H9 (cell line): ENCODE measurements around the gene LRSAM1. TPM values are rescaled to one million over a fixed set of nuclear protein-coding genes. Genes with fewer than 3 reads are reported as not detected.

Source experiments
- DNase-seq: peaks from one replicate; pipeline ENCODE4 v3.0.0-alpha.2; 2017
- H2AFZ ChIP-seq: one replicate; pipeline ENCODE4 v1.6.1; 2013; ENCODE audit warnings: mild to moderate bottlenecking, low read length, control low read depth, moderate library complexity
- H2AK5ac ChIP-seq: 2 replicates; pipeline ENCODE4 v1.6.1; 2013; ENCODE audit warnings: low read length, control low read depth, mixed read lengths; ENCODE audit not compliant: insufficient read length
- H2BK120ac ChIP-seq: one replicate; pipeline ENCODE4 v1.6.1; 2013; ENCODE audit warnings: low read depth, mild to moderate bottlenecking, low read length, control low read depth, inconsistent platforms; ENCODE audit not compliant: poor library complexity, severe bottlenecking
- H2BK12ac ChIP-seq: 2 replicates; pipeline ENCODE4 v1.6.1; 2013; ENCODE audit warnings: low read length, control low read depth, mixed read lengths, low read depth; ENCODE audit not compliant: insufficient read length
- H2BK15ac ChIP-seq: 2 replicates; pipeline ENCODE4 v1.6.1; 2013; ENCODE audit warnings: low read depth, low read length, control low read depth
- H2BK20ac ChIP-seq: one replicate; pipeline ENCODE4 v1.6.1; 2013; ENCODE audit warnings: low read depth, mild to moderate bottlenecking, low read length, control low read depth, inconsistent platforms; ENCODE audit not compliant: poor library complexity, severe bottlenecking
- H2BK5ac ChIP-seq: 2 replicates; pipeline ENCODE4 v1.6.1; 2013; ENCODE audit warnings: low read length, control low read depth, mixed read lengths; ENCODE audit not compliant: insufficient read length
- H3K14ac ChIP-seq: 2 replicates; pipeline ENCODE4 v1.6.1; 2013; ENCODE audit warnings: low read length, control low read depth; ENCODE audit not compliant: insufficient read depth
- H3K18ac ChIP-seq: 2 replicates; pipeline ENCODE4 v1.6.1; 2013; ENCODE audit warnings: low read depth, mild to moderate bottlenecking, mixed read lengths, low read length, control low read depth; ENCODE audit not compliant: insufficient read length
- H3K23ac ChIP-seq: 2 replicates; pipeline ENCODE4 v1.6.1; 2013; ENCODE audit warnings: low read length, control low read depth, mixed read lengths, low read depth; ENCODE audit not compliant: insufficient read length
- H3K23me2 ChIP-seq: 2 replicates; pipeline ENCODE4 v1.6.1; 2013; ENCODE audit warnings: low read depth, mild to moderate bottlenecking, mixed read lengths, low read length, control low read depth; ENCODE audit not compliant: insufficient read length, poor library complexity, severe bottlenecking
- H3K27ac ChIP-seq: 2 replicates; pipeline ENCODE4 v1.5.1; 2013; ENCODE audit warnings: low read length, control low read depth, mixed read lengths, low read depth; ENCODE audit not compliant: insufficient read length
- H3K27me3 ChIP-seq: 2 replicates; pipeline ENCODE4 v1.6.1; 2013; ENCODE audit warnings: low read length, control low read depth, inconsistent platforms; ENCODE audit not compliant: insufficient read depth
- H3K4ac ChIP-seq: 2 replicates; pipeline ENCODE4 v1.6.1; 2013; ENCODE audit warnings: low read depth, mild to moderate bottlenecking, control low read depth, inconsistent platforms, low read length, moderate library complexity
- H3K4me1 ChIP-seq: 2 replicates; pipeline ENCODE4 v1.6.1; 2013; ENCODE audit warnings: low read length, control low read depth, inconsistent platforms; ENCODE audit not compliant: insufficient read depth
- H3K4me2 ChIP-seq: 2 replicates; pipeline ENCODE4 v1.6.1; 2013; ENCODE audit warnings: low read length, control low read depth, mixed read lengths; ENCODE audit not compliant: insufficient read length, insufficient read depth
- H3K56ac ChIP-seq: 2 replicates; pipeline ENCODE4 v1.6.1; 2013; ENCODE audit warnings: low read depth, mild to moderate bottlenecking, mixed read lengths, low read length, control low read depth; ENCODE audit not compliant: insufficient read length
- H3K79me1 ChIP-seq: 2 replicates; pipeline ENCODE4 v1.6.1; 2013; ENCODE audit warnings: low read depth, mild to moderate bottlenecking, moderate library complexity, low read length, control low read depth, inconsistent platforms; ENCODE audit not compliant: insufficient read depth, poor library complexity, severe bottlenecking
- H3K79me2 ChIP-seq: 2 replicates; pipeline ENCODE4 v1.6.1; 2013; ENCODE audit warnings: low read length, control low read depth, inconsistent platforms; ENCODE audit not compliant: insufficient read depth
- H3K9ac ChIP-seq: 2 replicates; pipeline ENCODE4 v1.6.1; 2013; ENCODE audit warnings: low read length, control low read depth, mixed read lengths; ENCODE audit not compliant: insufficient read length; ENCODE audit errors: extremely low read depth
- H3K9me3 ChIP-seq: one replicate; pipeline ENCODE4 v1.6.1; 2013; ENCODE audit warnings: low read depth, low read length, inconsistent platforms; ENCODE audit not compliant: control insufficient read depth
- H3T11ph ChIP-seq: one replicate; pipeline ENCODE4 v1.6.1; 2013; ENCODE audit warnings: mild to moderate bottlenecking, low read length, control low read depth, inconsistent platforms
- H4K20me1 ChIP-seq: one replicate; pipeline ENCODE4 v1.6.1; 2013; ENCODE audit not compliant: control insufficient read depth, insufficient read length, insufficient read depth
- H4K5ac ChIP-seq: 2 replicates; pipeline ENCODE4 v1.6.1; 2013; ENCODE audit warnings: low read depth, mild to moderate bottlenecking, mixed read lengths, low read length, control low read depth; ENCODE audit not compliant: insufficient read length
- H4K8ac ChIP-seq: replicated peaks from 2 replicates; pipeline ENCODE4 v1.6.1; 2013; ENCODE audit warnings: low read length, control low read depth, mixed read lengths, low read depth; ENCODE audit not compliant: insufficient read length
- H4K91ac ChIP-seq: 2 replicates; pipeline ENCODE4 v1.6.1; 2013; ENCODE audit warnings: low read depth, mild to moderate bottlenecking, moderate library complexity, mixed read lengths, low read length, control low read depth; ENCODE audit not compliant: insufficient read length
- H3K27ac Mint-ChIP-seq, 3 experiments: 2 replicates in 2 of 3; 3 replicates in 1 of 3; pipeline ENCODE4 v1.8.0; 2020 to 2021; ENCODE audit warnings: mixed read lengths in 3 of 3, mild to moderate bottlenecking in 1 of 3, moderate library complexity in 1 of 3
- H3K27me3 Mint-ChIP-seq: 2 replicates; pipeline ENCODE4 v1.8.0; 2021; ENCODE audit warnings: low read depth, mild to moderate bottlenecking, moderate library complexity, mixed read lengths
- H3K36me3 Mint-ChIP-seq, 3 experiments: 2 replicates in 2 of 3; 3 replicates in 1 of 3; pipeline ENCODE4 v1.8.0; 2020 to 2021; ENCODE audit warnings: low read depth in 3 of 3, mixed read lengths in 3 of 3; ENCODE audit not compliant: insufficient read depth in 1 of 3
- H3K4me1 Mint-ChIP-seq, 2 experiments: 2 replicates each; pipeline ENCODE4 v1.8.0; 2020; ENCODE audit warnings: mixed read lengths in 2 of 2
- H3K4me3 Mint-ChIP-seq, 2 experiments: 2 replicates in 1 of 2; 3 replicates in 1 of 2; pipeline ENCODE4 v1.8.0; 2020 to 2021; ENCODE audit warnings: mild to moderate bottlenecking in 2 of 2, mixed read lengths in 2 of 2, moderate library complexity in 1 of 2
- H3K9me3 Mint-ChIP-seq, 2 experiments: 2 replicates in 1 of 2; 3 replicates in 1 of 2; pipeline ENCODE4 v1.8.0; 2020; ENCODE audit warnings: mild to moderate bottlenecking in 2 of 2, mixed read lengths in 2 of 2, moderate library complexity in 1 of 2
- WGBS: extraction: QIAGEN DNeasy Blood & Tissue Kit; methylation state at CpG from one replicate; pipeline ENCODE4 v1.1.7; 2013; ENCODE audit warnings: missing lambda C conversion rate, low lambda C conversion rate, mixed read lengths; ENCODE audit not compliant: insufficient read length; ENCODE audit errors: extremely low coverage; 5-methylcytosine and 5-hydroxymethylcytosine counted together
- total RNA-seq: library from RNA; stranded (reverse); gene quantifications from 2 replicates; pipeline ENCODE4 v1.2.1, GENCODE V29; 2021
- TF ChIP-seq, protein P1 (sequence below): fragments of 200-600 bp; sonication (generic); conservative IDR thresholded peaks from 3 replicates; pipeline ENCODE4 v1.8.0; 2021; ENCODE audit warnings: antibody characterized with exemption, mild to moderate bottlenecking

The LRSAM1 gene
- total RNA-seq, 1 experiment from 2014 or later: 16.2 TPM

DNA sequence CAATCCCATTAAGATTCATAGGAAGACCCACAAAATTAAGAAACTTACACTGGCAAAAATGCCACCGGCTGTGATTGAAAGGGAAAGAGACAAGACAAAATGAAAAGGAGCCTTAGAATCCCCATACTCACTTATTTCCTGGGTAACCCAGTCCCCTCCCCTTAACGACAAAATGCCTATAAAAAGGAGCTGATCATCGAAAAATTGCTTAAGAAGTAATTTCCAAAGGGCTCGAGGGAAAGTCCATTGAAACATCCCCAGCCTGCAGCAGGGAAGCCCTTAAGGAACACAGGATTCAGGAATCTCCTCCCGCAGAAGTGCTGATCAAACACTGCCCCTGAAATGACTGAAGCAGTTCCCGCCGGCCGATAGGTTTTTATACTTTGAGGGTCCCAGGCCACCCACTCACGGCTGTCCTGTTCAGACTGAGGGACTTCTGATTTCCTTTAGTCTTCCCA is 27.8 kb upstream of the LRSAM1 start:
- peak overlapping the region; percentile 68; the same call in 1 of the 2 replicates for H3K14ac ChIP-seq
- peaks cover 8% of the 10 kb centered on the region; the same call in 1 of the 2 replicates for H3K79me2 ChIP-seq
- H4K5ac ChIP-seq: no peak overlapping the region
- H4K8ac ChIP-seq: no peak overlapping the region
- H2AFZ ChIP-seq: peak overlapping the region; percentile 50
- peak overlapping the region; percentile 85 for H3K18ac ChIP-seq
- peaks cover 3 to 14% (median 11%) of the 10 kb centered on the region in 3 experiments; a peak in 6 of 7 replicates for H3K36me3 Mint-ChIP-seq
- H3T11ph ChIP-seq: no peak overlapping the region
- no peak overlapping the region for H2BK12ac ChIP-seq
- no peaks in the 10 kb centered on the region for H4K20me1 ChIP-seq
- H3K27me3 Mint-ChIP-seq: no peaks in the 10 kb centered on the region
- H2BK15ac ChIP-seq: no peak overlapping the region
- peak overlapping the region; percentile 96 to 97 for H3K4me3 Mint-ChIP-seq
- no peaks in the 10 kb centered on the region for H3K27me3 ChIP-seq
- peaks cover 12% of the 10 kb centered on the region for H3K23me2 ChIP-seq
- H3K56ac ChIP-seq: no peak overlapping the region
- no peak overlapping the region for H2BK120ac ChIP-seq
- no peak overlapping the region for H4K91ac ChIP-seq
- H3K9me3 ChIP-seq: no peaks in the 10 kb centered on the region
- peaks cover 30 to 32% of the 10 kb centered on the region in 2 experiments for H3K4me1 Mint-ChIP-seq
- peak overlapping the region; percentile 97 for H3K4me2 ChIP-seq
- no peak overlapping the region for H2AK5ac ChIP-seq
- WGBS: no CpG with 5 or more reads among the region's 9 CpGs
- no peak overlapping the region for H3K23ac ChIP-seq
- no peak overlapping the region for H2BK5ac ChIP-seq
- H3K9me3 Mint-ChIP-seq: no peaks in the 10 kb centered on the region
- no peak overlapping the region for H2BK20ac ChIP-seq
- H3K9ac ChIP-seq: peak overlapping the region; percentile 60
- H3K4ac ChIP-seq: no peak overlapping the region
- H3K4me1 ChIP-seq: no peaks in the 10 kb centered on the region; the same call in 1 of the 2 replicates
- peak overlapping the region; percentile 97 to 100 (median 100) for H3K27ac Mint-ChIP-seq
- H3K27ac ChIP-seq: no peak overlapping the region
- no peak for DNase-seq
- H3K79me1 ChIP-seq: peaks cover 3% of the 10 kb centered on the region
- TF ChIP-seq, protein P1, sequence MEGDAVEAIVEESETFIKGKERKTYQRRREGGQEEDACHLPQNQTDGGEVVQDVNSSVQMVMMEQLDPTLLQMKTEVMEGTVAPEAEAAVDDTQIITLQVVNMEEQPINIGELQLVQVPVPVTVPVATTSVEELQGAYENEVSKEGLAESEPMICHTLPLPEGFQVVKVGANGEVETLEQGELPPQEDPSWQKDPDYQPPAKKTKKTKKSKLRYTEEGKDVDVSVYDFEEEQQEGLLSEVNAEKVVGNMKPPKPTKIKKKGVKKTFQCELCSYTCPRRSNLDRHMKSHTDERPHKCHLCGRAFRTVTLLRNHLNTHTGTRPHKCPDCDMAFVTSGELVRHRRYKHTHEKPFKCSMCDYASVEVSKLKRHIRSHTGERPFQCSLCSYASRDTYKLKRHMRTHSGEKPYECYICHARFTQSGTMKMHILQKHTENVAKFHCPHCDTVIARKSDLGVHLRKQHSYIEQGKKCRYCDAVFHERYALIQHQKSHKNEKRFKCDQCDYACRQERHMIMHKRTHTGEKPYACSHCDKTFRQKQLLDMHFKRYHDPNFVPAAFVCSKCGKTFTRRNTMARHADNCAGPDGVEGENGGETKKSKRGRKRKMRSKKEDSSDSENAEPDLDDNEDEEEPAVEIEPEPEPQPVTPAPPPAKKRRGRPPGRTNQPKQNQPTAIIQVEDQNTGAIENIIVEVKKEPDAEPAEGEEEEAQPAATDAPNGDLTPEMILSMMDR: no peak
